Naive thymus-derived CD4-positive, alpha-beta T cell (primary cell): Measurements from ENCODE around the gene FAM184A. TPM values are rescaled to one million over a fixed set of nuclear protein-coding genes. Genes with fewer than 3 reads are reported as not detected.
A peak's percentile ranks its signal among the peaks of the same experiment; 100 is the strongest.

Source experiments
- ATAC-seq: fragments of 150-1000 bp; cut with Tn5 transposase; 2 replicates; pipeline ENCODE4 v1.10.0; 2021; ENCODE audit warnings: mild to moderate bottlenecking, moderate library complexity
- CTCF ChIA-PET: fragments of 350-600 bp; sonication (Branson Sonifier 250); formaldehyde crosslinking; loops from one replicate; lab custom pipeline; 2021; ENCODE audit warnings: antibody characterized with exemption; lab: Charles Lee
- POLR2A ChIA-PET: fragments of 350-600 bp; sonication (Branson Sonifier 250); formaldehyde crosslinking; loops from one replicate; lab custom pipeline; 2021; ENCODE audit warnings: antibody characterized with exemption, inconsistent platforms; lab: Charles Lee
- DNase-seq, 9 donors: peaks; one replicate each; pipeline versions ENCODE4 v3.0.0 to v3.0.0-alpha.2; 2020 to 2022; ENCODE audit warnings: mixed read lengths in 1 of 9
- H3K27ac ChIP-seq: one replicate; pipeline ENCODE4 v1.7.0; 2013; ENCODE audit warnings: mild to moderate bottlenecking, low read depth, low read length, moderate library complexity
- H3K27me3 ChIP-seq, 2 donors: one replicate each; pipeline ENCODE4 v1.7.0; 2013; ENCODE audit warnings: low read length in 2 of 2, mild to moderate bottlenecking in 2 of 2, moderate library complexity in 2 of 2; ENCODE audit not compliant: control insufficient read depth in 2 of 2, insufficient read depth in 2 of 2
- H3K36me3 ChIP-seq, 3 experiments: 1 replicate in 2 of 3; 2 replicates in 1 of 3; pipeline ENCODE4 v1.7.0; 2013; ENCODE audit warnings: low read length in 3 of 3, mild to moderate bottlenecking in 3 of 3, moderate library complexity in 1 of 3; ENCODE audit not compliant: insufficient read depth in 3 of 3, control insufficient read depth in 2 of 3
- H3K4me1 ChIP-seq, 2 donors: one replicate each; pipeline ENCODE4 v1.7.0; 2013; ENCODE audit warnings: low read length in 2 of 2, mild to moderate bottlenecking in 2 of 2, moderate library complexity in 1 of 2; ENCODE audit not compliant: control insufficient read depth in 2 of 2, insufficient read depth in 2 of 2
- H3K4me3 ChIP-seq: 2 replicates; pipeline ENCODE4 v1.7.0; 2013; ENCODE audit warnings: mild to moderate bottlenecking, low read length
- H3K9me3 ChIP-seq, 3 experiments: 1 replicate in 2 of 3; 2 replicates in 1 of 3; pipeline ENCODE4 v1.7.0; 2013; ENCODE audit warnings: low read length in 3 of 3; ENCODE audit not compliant: control insufficient read depth in 2 of 3
- H3K27ac Mint-ChIP-seq, 9 donors: one replicate each; pipeline ENCODE4 v1.8.0; 2020 to 2022; ENCODE audit warnings: mixed read lengths in 9 of 9, mild to moderate bottlenecking in 8 of 9, moderate library complexity in 5 of 9, inconsistent platforms in 2 of 9
- H3K27me3 Mint-ChIP-seq, 5 donors: one replicate each; pipeline ENCODE4 v1.8.0; 2021 to 2022; ENCODE audit warnings: mixed read lengths in 5 of 5, mild to moderate bottlenecking in 1 of 5
- H3K36me3 Mint-ChIP-seq, 5 donors: one replicate each; pipeline ENCODE4 v1.8.0; 2020 to 2022; ENCODE audit warnings: mixed read lengths in 5 of 5, mild to moderate bottlenecking in 3 of 5, inconsistent platforms in 1 of 5
- H3K4me1 Mint-ChIP-seq, 7 donors: one replicate each; pipeline ENCODE4 v1.8.0; 2020 to 2022; ENCODE audit warnings: mixed read lengths in 7 of 7, mild to moderate bottlenecking in 3 of 7, inconsistent platforms in 1 of 7
- H3K4me3 Mint-ChIP-seq, 10 donors: one replicate each; pipeline ENCODE4 v1.8.0; 2020 to 2022; ENCODE audit warnings: mild to moderate bottlenecking in 10 of 10, mixed read lengths in 10 of 10, moderate library complexity in 6 of 10, inconsistent platforms in 2 of 10
- H3K9me3 Mint-ChIP-seq, 11 donors: one replicate each; pipeline ENCODE4 v1.8.0; 2020 to 2022; ENCODE audit warnings: mixed read lengths in 11 of 11, mild to moderate bottlenecking in 4 of 11, inconsistent platforms in 1 of 11, moderate library complexity in 1 of 11
- intact Hi-C, 2 donors: fragments of 100-400 bp; cut with micrococcal nuclease; formaldehyde crosslinking; loops; one replicate each; pipeline ENCODE4 v1.15.1; 2023
- polyA plus RNA-seq, 2 donors: library from polyadenylated mRNA; unstranded; fragments of 300-500 nt; fragmentation: Illumina TruSeq; gene quantifications; one replicate each; pipeline ENCODE4 v1.2.3, GENCODE V29; 2021
- total RNA-seq, 6 experiments: library from RNA in 5 of 6; stranded (reverse) in 5 of 6; gene quantifications; 1 replicate in 5 of 6; 2 replicates in 1 of 6; pipeline ENCODE4 v1.2.3 and lab custom pipeline; 2021 to 2026

FAM184A gene
- total and polyA plus RNA-seq, 7 experiments from 2014 or later: 0.99 to 9.8 (median 6.0) TPM

GRCh38 chr6:118967239-118967638 is 111.2 kb downstream of the FAM184A start:
- Histone ChIP-seq H3K9me3 (no peaks in the 10 kb centered on the region), H3K4me1 (no peaks in the 10 kb centered on the region), H3K4me3 (no peak overlapping the region), H3K36me3 (no peaks in the 10 kb centered on the region), H3K27me3 (no peaks in the 10 kb centered on the region), H3K27ac (no peak overlapping the region)
- H3K9me3 Mint-ChIP-seq: no peaks in the 10 kb centered on the region
- H3K36me3 Mint-ChIP-seq: no peaks in the 10 kb centered on the region
- H3K27ac Mint-ChIP-seq: no peak overlapping the region
- DNase-seq (no peak), ATAC-seq (no peak)
- intact Hi-C loops: loop anchor here in 1 of 2 donors (10.0 kb wide), 1 partner anchor 378 kb away; the partner anchor contains the start of gene MAN1A1
- no peak overlapping the region for H3K4me3 Mint-ChIP-seq
- ChIA-PET POLR2A (interaction anchor here (1.9 kb wide), 1 partner anchor 143 kb away, joined by 10 read pairs; no protein-coding TSS in a partner anchor), CTCF (interaction anchor here (0.6 to 7.8 kb wide), 2 partner anchors 101 to 143 kb away, joined by 4 to 172 read pairs; no protein-coding TSS in a partner anchor)
- peaks cover 0 to 4% (median 0%) of the 10 kb centered on the region in 7 donors for H3K4me1 Mint-ChIP-seq
- no peaks in the 10 kb centered on the region for H3K27me3 Mint-ChIP-seq

DNA sequence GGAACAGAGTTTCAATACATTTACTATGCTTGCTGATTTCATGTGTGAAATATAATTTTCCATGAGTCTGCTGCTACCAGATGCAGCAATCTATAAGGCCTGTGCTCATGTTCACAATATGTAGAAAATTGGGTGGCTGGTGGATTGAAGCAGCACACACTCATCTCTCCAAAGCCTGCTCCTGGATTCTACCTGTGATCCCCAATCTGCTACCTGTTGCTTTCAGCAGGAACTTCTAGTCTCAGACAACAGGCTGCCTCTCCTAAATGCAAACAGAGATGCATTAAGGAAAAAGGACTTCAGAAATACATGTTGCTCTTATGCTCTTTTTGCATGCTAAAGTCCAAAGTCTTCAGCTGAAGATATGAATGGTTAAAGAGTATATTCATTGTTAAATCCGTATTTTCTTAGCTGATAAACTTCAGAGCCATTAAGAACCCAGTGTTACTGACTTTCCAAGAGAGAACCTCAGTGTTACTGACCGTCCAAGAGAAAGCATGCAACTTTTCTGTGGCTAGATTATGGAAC is 112.6 kb downstream of the FAM184A start:
- no peak overlapping the region for H3K4me3 ChIP-seq
- ChIA-PET CTCF (interaction anchor here (0.6 to 7.8 kb wide), 2 partner anchors 145 to 1177 kb away, joined by 4 to 172 read pairs; no protein-coding TSS in a partner anchor), POLR2A (interaction anchor here (1.1 kb wide), 1 partner anchor 145 kb away, joined by 3 read pairs; no protein-coding TSS in a partner anchor)
- Mint-ChIP-seq H3K27me3 (no peaks in the 10 kb centered on the region), H3K27ac (peak overlapping the region in 1 of 9 donors; percentile 24), H3K4me1 (peaks cover 0 to 2% (median 0%) of the 10 kb centered on the region in 7 donors), H3K4me3 (no peak overlapping the region), H3K36me3 (no peaks in the 10 kb centered on the region), H3K9me3 (no peaks in the 10 kb centered on the region)
- ATAC-seq (no peak), DNase-seq (no peak)
- intact Hi-C loops: loop anchor here in 1 of 2 donors (10.0 kb wide), 1 partner anchor 379 kb away; the partner anchor contains the start of gene MAN1A1
- H3K36me3 ChIP-seq: no peaks in the 10 kb centered on the region
- no peak overlapping the region for H3K27ac ChIP-seq
- H3K9me3 ChIP-seq: no peaks in the 10 kb centered on the region
- no peaks in the 10 kb centered on the region for H3K4me1 ChIP-seq
- H3K27me3 ChIP-seq: no peaks in the 10 kb centered on the region

- Mint-ChIP-seq H3K27ac (no peak overlapping the region), H3K4me1 (peaks cover 0 to 2% (median 0%) of the 10 kb centered on the region in 7 donors), H3K9me3 (no peaks in the 10 kb centered on the region), H3K27me3 (no peaks in the 10 kb centered on the region), H3K4me3 (no peak overlapping the region), H3K36me3 (no peaks in the 10 kb centered on the region)
- no peaks in the 10 kb centered on the region for H3K27me3 ChIP-seq
- H3K4me1 ChIP-seq: no peaks in the 10 kb centered on the region
- no peak overlapping the region for H3K4me3 ChIP-seq
- POLR2A ChIA-PET: interaction anchor here (1.1 kb wide), 1 partner anchor 145 kb away, joined by 3 read pairs; no protein-coding TSS in a partner anchor
- ATAC-seq: no peak
- no peak overlapping the region for H3K27ac ChIP-seq
- CTCF ChIA-PET: interaction anchor here (7.8 kb wide), 1 partner anchor 145 kb away, joined by 172 read pairs; no protein-coding TSS in a partner anchor
- intact Hi-C loops: loop anchor here in 1 of 2 donors (10.0 kb wide), 1 partner anchor 379 kb away; the partner anchor contains the start of gene MAN1A1
- H3K9me3 ChIP-seq: no peaks in the 10 kb centered on the region
- H3K36me3 ChIP-seq: no peaks in the 10 kb centered on the region
- no peak for DNase-seq
Observed at GRCh38 chr6:118965371-118965770, 113.1 kb downstream of the FAM184A start.

DNA sequence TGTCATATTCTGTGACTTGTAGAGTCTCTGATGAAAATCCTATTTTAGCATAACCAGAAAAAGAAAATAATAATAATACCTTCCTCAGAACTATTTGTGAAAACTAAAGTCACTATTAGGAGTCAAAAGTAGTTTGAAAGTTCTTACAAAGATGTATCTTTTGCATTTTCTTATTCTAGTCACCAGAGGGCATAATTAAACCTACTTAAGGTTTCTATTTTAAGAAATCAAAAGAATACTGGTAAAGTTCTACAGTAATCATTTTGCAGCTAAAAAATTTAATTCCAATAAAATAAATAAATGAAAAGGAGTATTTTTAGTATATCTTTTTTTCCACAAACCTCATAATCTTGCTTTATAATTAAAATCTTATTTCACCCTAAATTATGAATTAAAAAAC is 115.5 kb downstream of the FAM184A start:
- Mint-ChIP-seq H3K36me3 (no peaks in the 10 kb centered on the region), H3K27me3 (no peaks in the 10 kb centered on the region), H3K4me3 (no peak overlapping the region), H3K27ac (no peak overlapping the region), H3K9me3 (no peaks in the 10 kb centered on the region), H3K4me1 (peaks cover 0 to 14% (median 7%) of the 10 kb centered on the region in 7 donors)
- Histone ChIP-seq H3K27me3 (no peaks in the 10 kb centered on the region), H3K4me3 (no peak overlapping the region), H3K4me1 (no peaks in the 10 kb centered on the region), H3K36me3 (no peaks in the 10 kb centered on the region), H3K9me3 (no peaks in the 10 kb centered on the region), H3K27ac (no peak overlapping the region)
- CTCF ChIA-PET: interaction anchor here (1.1 to 7.8 kb wide), 5 partner anchors 9 to 166 kb away, joined by 4 to 172 read pairs (median 5); no protein-coding TSS in a partner anchor
- intact Hi-C loops: loop anchor here (1.0 to 10.0 kb wide), 5 partner anchors 69 to 679 kb away; partner anchors contain the start of genes ASF1A (in 1 of the 2) and MAN1A1 (in 1 of the 2)
- DNase-seq: peak in 4 of 9 donors; percentile 6 to 20 (median 12)
- ATAC-seq: no peak
- POLR2A ChIA-PET: interaction anchor here (1.1 kb wide), 1 partner anchor 147 kb away, joined by 3 read pairs; no protein-coding TSS in a partner anchor

- peaks cover 0 to 13% (median 7%) of the 10 kb centered on the region in 7 donors for H3K4me1 Mint-ChIP-seq
- intact Hi-C loops: loop anchor here in 1 of 2 donors (10.0 kb wide), 1 partner anchor 385 kb away; the partner anchor contains the start of gene MAN1A1
- ChIA-PET CTCF (interaction anchor here (0.6 to 1.3 kb wide), 4 partner anchors 9 to 151 kb away, joined by 3 to 8 read pairs (median 4); no protein-coding TSS in a partner anchor), POLR2A (no interaction called here)
- Histone ChIP-seq H3K9me3 (no peaks in the 10 kb centered on the region), H3K27me3 (no peaks in the 10 kb centered on the region), H3K27ac (no peak overlapping the region), H3K36me3 (no peaks in the 10 kb centered on the region), H3K4me3 (no peak overlapping the region), H3K4me1 (no peaks in the 10 kb centered on the region)
- H3K27me3 Mint-ChIP-seq: no peaks in the 10 kb centered on the region
- H3K9me3 Mint-ChIP-seq: no peaks in the 10 kb centered on the region
- H3K4me3 Mint-ChIP-seq: no peak overlapping the region
- H3K27ac Mint-ChIP-seq: no peak overlapping the region
- no peaks in the 10 kb centered on the region for H3K36me3 Mint-ChIP-seq
- DNase-seq: no peak
- ATAC-seq: no peak
Observed at GRCh38 chr6:118959903-118960302, 118.6 kb downstream of the FAM184A start.

- Histone ChIP-seq H3K9me3 (no peaks in the 10 kb centered on the region), H3K4me3 (no peak overlapping the region), H3K27ac (no peak overlapping the region), H3K36me3 (no peaks in the 10 kb centered on the region), H3K4me1 (no peaks in the 10 kb centered on the region), H3K27me3 (no peaks in the 10 kb centered on the region)
- intact Hi-C loops: no loop called here
- H3K4me1 Mint-ChIP-seq: peaks cover 0 to 4% (median 0%) of the 10 kb centered on the region in 7 donors
- ChIA-PET CTCF (interaction anchor here (0.7 kb wide), 1 partner anchor 1527 kb away, joined by 3 read pairs; the partner anchor contains the start of gene ROS1), POLR2A (no interaction called here)
- H3K27ac Mint-ChIP-seq: no peak overlapping the region
- no peak for ATAC-seq
- H3K4me3 Mint-ChIP-seq: no peak overlapping the region
- peaks cover 3 to 30% (median 11%) of the 10 kb centered on the region in 11 donors for H3K9me3 Mint-ChIP-seq
- no peak for DNase-seq
- peaks cover 0 to 18% (median 0%) of the 10 kb centered on the region in 5 donors for H3K27me3 Mint-ChIP-seq
- H3K36me3 Mint-ChIP-seq: peaks cover 0 to 15% (median 0%) of the 10 kb centered on the region in 5 donors
Observed at GRCh38 chr6:118953391-118953790, 125.1 kb downstream of the FAM184A start.
